Activated CD4-positive, alpha-beta T cell treated with anti-CD3 and anti-CD28 coated beads for 1 hour (primary cell): ENCODE results near the gene TFCP2L1.
"Not testable (repeated sequence)": the region's sequence is repeated elsewhere in the genome, so short reads cannot be mapped to it uniquely, and the experiment has no call there.

Source experiments
- DNase-seq: peaks from one replicate; pipeline ENCODE4 v3.0.0-alpha.2; 2020

The TFCP2L1 gene

DNA sequence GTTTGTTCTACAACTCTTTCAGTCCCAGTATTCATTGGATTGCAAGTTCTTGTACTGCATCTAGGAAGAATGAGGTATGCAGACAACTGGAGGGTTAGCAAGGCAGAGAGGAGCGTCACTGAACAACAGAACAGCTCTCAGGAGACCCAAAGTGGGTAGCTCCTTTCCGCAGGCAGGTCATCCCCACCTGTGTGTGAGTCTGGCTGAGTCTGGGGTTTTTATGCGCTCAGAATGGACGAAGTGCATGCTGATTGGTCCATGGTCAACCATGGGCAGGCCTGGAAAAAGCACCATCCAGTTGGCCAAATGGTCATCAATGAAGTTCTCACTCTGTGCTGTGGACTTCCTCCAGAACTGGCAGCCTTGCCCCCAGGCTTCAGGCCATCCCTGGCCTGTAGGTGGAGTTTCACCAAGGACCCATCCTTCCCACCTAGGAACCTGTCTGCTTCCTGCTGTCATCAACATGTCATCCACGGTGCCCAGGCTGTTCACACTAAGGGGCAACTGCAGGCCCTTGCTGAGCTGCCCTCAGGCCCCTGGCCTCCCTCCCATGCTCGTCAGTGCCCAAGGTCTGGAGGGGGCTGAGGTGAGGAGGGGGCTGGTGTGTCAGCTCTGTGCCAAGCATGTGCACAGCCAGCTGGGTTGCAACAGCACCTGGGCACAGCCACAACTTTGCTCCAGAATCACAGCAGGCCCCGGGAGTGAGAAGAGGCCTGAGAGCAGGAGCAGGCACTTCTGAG, 11.1 kb upstream of the TFCP2L1 start:
- no peak for DNase-seq

GRCh38 chr2:121294881-121295840, 10.2 kb upstream of the TFCP2L1 start:
- DNase-seq, result no peak

GRCh38 chr2:121293450-121294325, 8.7 kb upstream of the TFCP2L1 start:
- no peak for DNase-seq

DNA sequence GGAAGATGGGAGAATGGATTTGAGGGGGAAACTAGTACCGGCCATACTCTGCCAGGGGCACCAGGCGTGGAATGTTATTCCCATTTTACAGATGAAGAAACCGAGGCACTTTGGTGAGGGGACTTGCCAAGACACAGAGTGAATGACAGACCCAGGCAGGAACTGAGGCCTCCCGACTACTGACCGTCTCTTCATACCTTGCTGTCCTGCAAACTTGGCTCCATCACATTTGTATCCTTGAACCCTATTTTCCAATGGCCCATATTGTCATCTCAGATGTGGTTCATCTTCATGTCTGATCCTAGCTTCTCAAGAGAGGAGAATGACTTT, 6.2 kb upstream of the TFCP2L1 start:
- DNase-seq, result no peak

DNA sequence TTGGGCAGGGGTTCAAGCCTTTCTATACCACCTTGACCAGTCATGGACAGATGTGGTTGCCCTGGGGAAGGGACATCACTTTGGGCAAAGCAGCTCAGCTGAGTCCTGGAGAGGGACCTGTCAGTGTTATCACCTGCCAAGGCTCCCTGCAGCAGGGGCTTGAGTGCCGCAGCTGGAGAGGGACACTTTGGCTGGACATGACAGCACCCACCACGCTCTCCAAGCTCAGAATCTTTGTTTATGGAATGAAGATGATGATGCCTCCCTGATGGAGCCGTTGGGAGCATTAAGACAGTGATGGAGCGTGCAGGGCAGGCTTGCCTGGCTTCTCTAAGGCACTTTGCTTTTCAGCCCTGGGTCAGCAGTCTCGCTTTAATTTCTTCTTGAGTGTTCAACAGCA, 4.3 kb upstream of the TFCP2L1 start:
- DNase-seq, result no peak

GRCh38 chr2:121288454-121289231, 3.6 kb upstream of the TFCP2L1 start:
- DNase-seq, result no peak

DNA sequence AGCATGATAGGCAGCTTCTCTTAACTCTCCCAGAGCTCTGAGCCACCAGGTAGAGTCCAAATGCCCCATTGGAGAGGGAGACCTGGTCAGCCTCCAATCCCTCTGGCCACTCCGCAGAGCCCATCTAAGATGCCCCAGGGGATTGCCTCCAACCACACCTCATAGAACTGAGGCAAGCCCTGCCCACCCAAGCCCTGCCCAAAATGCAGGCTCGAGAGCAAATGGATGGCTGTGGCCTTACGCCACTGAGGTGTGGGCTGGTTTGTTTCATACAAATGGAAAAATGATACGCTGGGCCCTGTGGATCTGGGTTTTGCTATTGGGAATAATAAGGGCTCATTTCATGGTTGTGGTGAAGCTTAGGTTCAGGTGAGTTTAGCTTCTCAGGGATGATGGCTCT, 3.0 kb upstream of the TFCP2L1 start:
- DNase-seq, result no peak

GRCh38 chr2:121287146-121287798, 2.3 kb upstream of the TFCP2L1 start:
- DNase-seq, result no peak

- DNase-seq, result no peak
Observed at GRCh38 chr2:121286506-121286905, 1.5 kb upstream of the TFCP2L1 start.

GRCh38 chr2:121285926-121286325, 924 bp upstream of the TFCP2L1 start:
- no peak for DNase-seq

GRCh38 chr2:121283670-121284462, 1.1 kb downstream of the TFCP2L1 start:
- DNase-seq, result no peak

GRCh38 chr2:121282800-121283385, 2.1 kb downstream of the TFCP2L1 start:
- DNase-seq, result no peak

DNA sequence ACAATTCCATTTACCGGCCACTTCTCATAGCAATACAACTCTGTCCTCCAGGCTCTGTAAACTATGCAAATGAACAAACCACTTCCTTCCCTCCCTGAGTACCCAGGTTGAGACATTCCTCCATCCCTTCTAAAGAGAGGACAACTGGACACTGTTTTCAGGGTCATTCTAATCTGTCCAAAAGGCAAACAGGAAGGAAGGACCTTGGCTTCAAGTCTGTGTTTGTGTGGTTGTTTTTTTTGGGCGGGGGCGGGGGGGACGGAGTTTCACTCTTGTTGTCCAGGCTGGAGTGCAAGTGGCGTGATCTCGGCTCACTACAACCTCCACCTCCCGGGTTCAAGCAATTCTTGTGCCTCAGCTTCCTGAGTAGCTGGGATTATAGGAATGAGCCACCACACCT, 3.3 kb downstream of the TFCP2L1 start:
- DNase-seq, result no peak

GRCh38 chr2:121281107-121281506, 3.9 kb downstream of the TFCP2L1 start:
- no peak for DNase-seq

- no peak for DNase-seq
Observed at GRCh38 chr2:121279476-121280220, 5.4 kb downstream of the TFCP2L1 start.

DNA sequence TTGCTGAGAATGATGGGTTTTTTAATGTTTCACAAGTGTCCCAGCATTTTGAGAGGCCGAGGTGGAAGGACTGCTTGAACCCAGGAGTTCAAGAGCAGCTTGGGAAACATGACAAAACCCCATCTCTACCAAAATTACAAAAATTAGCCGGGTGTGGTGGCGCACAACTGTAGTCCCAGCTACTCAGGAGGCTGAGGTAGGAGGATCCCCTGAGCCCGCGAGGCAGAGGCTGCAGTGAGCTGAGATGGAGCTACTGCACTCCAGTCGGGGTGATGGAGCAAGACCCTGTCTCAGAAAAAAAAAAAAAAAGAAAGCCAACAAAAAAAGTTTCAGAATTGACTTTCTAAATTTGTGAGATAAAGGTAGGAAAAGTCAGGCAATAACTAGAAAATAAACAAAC, 8.7 kb downstream of the TFCP2L1 start:
- no peak for DNase-seq

GRCh38 chr2:121273116-121273515, 11.9 kb downstream of the TFCP2L1 start:
- DNase-seq, result no peak

- DNase-seq, result no peak
Observed at GRCh38 chr2:121272596-121272995, 12.4 kb downstream of the TFCP2L1 start.

GRCh38 chr2:121269436-121269835, 15.6 kb downstream of the TFCP2L1 start:
- DNase-seq, result not testable (repeated sequence)
